SK-N-MC (cell line): ENCODE results near the gene AOAH.

Experiments used
- EZH2 ChIP-seq: fragments of 200-600 bp; sonication (generic); IDR thresholded peaks from one replicate; pipeline ENCODE4 v1.6.1; 2017; ENCODE audit warnings: antibody characterized with exemption
- POLR2AphosphoS5 ChIP-seq: IDR thresholded peaks from 2 replicates; pipeline ENCODE4 v1.6.1; 2012; ENCODE audit warnings: mild to moderate bottlenecking, low read depth, low read length, borderline replicate concordance

DNA sequence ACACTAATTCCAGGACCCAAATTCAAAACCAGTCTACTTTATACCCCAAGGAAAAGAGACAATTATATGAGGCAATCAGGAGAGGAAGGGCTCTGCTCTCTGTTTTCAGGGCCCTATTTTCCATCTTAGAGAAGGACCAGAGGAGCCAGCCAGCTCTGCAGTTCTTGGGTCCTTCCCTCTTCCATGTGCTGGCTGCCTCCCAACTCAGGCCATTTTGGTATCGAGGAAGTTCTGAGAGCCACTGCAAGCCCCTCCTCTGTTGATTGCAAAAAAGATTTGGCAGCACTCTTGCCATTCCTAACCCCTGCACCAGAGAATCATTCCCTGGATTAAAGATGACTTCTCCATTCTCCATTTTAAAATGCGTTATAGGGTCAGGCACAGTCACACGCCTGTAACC, 151.2 kb downstream of the AOAH start:
- TF ChIP-seq POLR2AphosphoS5 (no peak), EZH2 (no peak)
